GM19240 (cell line): Measurements from ENCODE around the gene NT5DC3.

Source experiments
- DNase-seq: peaks from one replicate; pipeline ENCODE4 v3.0.0; 2011; ENCODE audit warnings: low spot score; ENCODE audit not compliant: insufficient read length

The NT5DC3 gene

DNA sequence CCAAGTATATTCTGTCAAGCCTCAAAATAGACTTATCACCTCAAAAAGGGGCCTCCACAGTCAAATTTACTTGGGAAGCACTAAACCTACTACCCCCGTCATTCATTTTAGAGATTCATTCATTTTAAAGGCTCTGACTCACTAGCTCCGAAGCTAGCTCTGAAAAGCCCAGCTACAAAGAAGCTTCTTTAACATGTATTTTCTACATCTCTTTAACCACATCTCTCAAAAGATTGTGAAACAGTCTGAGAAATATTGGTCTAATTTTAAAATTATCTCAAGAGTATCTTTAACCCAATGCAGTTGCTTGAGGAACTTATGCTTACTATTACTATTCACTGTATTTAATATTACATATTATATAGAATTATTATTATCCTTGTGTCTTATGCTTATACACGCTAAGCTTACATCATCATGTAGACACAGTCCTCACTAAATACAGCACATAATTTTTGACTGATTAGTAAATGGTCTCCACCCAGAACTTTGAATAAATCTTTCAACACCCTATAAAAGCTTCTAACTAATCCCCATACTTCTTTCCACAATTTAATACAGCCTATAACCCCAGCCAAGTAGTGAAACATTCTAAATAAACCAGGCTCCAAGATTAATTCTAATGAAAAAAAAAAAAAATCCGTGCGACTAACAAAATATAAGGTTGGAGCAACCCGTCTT is 7.8 kb downstream of the NT5DC3 start:
- no peak for DNase-seq

DNA sequence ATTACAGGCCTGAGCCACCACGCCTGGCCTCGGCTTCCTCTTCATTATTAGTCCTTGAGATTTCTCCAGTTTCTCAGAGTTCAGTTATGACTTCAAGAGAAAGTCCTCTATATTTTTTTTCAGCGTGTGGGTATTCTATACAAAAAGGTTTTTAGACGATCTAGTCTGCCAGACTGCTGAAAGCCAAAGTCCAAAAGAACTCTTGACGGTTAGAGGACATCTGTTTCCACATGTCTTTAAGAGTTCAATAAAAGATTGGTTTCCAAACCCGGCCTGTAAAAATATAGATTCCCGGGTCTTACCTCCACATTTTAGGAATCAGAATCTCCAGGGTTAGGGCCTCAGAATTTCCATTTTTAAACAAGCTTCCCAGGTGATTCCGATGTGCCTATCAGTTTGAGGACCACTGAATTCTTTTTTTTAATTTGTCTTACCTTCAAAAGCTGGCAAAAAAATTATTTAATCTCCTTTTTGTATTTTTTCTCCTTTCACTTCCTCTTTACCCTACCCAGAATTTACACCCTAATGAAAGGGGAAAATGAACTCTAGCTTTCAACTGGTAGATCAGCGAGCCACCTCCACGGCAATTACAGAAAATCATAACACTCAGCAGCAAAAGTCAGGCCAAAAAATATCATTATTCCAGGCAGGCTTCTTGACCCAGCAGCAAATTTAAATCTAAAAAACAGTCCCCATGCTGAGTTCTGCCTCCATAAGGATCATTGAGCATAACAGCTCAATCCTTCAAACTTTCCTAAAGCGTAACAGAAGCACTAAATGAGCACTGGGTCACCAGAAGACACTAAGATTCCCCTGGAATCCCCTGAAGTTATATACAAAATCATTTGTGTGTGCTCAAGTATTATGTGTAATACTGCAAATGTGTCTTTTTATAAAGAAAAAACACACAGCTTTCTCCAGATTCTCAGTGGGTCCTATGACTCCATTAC is 8.7 kb downstream of the NT5DC3 start:
- DNase-seq: no peak

DNA sequence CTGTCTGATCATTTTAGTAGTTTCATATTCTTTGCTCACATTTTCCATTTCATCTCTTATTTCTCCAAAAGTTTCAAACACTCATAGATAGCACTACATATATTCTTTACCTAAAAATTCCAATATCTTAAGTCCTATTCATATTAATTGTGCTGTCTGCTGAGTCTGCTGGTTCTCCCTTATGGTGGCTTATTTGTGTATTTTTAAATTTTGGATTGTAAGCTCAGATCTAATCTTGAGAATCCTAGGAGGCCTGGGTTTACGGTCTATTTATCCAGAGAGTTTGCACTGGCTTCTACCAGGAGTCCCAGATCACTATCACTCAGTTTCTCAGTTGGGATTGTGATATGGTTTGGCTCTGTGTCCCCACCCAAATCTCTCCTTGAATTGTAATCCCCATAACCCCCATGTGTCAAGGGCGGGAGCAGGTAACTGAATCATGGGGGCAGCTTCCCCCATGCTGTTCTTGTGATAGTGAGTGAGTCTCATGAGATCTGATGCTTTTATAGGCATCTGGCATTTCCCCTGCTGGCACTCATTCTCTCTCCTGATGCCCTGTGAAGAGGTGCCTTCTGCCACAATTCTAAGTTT is 10.2 kb downstream of the NT5DC3 start:
- DNase-seq: no peak

DNA sequence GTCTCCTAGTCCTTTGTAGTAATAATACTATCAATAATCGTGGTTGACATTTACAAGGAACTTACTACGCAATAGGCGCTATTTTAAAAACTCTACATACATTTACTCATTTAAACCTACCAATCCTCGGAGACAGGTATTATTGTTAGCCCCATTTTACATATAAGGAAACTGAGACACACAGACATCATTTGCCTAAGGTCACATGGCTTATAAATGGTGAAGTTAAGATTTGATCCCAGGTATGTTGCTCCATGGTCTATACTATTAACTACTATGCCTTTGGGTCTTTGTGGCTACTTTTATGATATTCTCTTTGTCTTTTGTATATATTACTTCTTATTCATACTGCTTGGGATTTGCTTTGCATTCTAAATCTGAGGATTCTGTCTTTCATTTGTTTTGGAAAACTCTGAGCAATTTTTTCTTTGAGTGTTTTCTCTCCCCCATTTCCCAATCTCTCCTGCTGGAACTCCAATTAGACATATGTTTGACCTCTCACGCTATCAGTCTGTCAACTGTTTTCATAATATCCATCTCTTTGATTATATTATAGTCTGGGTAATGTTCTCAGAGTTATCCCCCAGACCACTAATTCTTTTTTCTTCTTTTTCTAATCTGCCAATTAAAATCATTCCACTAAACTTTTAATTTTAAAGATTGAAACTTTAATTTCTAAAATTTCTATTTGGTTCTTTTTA is 10.9 kb downstream of the NT5DC3 start:
- no peak for DNase-seq

DNA sequence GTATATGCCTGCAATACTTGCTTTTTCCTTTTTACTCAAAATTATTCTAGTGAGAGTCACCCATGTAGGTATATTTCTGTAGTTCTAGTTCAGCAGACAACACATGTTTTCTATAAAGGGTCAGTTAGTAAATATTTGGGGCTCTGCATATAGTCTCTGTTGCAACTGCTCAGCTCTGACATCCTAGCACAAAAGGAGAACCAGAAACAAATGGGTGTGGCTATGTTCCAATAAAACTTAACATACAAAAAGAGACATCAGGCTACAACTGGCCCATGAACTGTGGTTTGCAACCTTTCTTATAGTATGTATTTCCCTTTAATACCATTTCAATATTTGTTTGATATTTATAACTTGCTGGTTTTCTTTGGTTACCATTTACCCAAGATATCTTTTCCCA is 11.9 kb downstream of the NT5DC3 start:
- DNase-seq: no peak

DNA sequence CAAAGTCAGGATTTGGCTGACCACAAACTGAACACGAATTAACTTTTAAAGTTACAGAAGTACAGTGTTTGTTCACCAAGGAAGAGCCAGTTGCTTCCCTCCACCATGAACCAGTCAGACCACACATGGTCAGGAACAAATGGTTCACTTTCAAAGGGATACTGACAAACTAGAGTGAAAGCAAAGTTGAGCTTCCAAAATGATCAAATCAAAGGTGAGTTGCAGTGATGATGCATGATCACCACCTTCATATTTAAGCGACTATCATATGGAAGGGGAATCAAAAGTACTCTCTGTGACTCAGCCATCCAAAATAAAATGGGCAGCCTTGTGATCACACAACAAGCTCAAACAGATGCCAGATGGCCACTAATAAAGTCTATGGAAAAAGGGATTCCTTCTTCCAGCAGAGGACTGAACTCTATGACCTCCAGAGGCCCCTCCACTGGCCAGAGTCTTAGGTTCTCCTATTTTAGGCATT is 13.1 kb downstream of the NT5DC3 start:
- DNase-seq: no peak

DNA sequence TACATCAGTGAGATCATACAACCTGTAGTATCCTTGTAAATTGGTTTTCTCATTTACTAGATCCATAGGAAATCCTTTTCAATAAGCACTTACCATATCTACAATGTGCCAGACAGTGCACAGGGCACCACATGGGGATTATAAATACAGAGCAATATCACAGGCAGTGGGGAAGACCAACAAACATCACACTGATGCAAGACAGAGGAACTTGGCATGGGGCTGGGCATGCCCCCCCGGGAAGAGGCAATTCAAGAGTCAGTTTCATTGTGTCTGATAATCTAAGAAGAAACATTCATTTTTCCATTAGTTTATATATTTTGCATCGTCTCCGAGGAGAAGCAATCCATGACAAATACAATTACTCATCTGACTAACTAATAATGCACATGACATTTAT is 16.2 kb downstream of the NT5DC3 start:
- no peak for DNase-seq

DNA sequence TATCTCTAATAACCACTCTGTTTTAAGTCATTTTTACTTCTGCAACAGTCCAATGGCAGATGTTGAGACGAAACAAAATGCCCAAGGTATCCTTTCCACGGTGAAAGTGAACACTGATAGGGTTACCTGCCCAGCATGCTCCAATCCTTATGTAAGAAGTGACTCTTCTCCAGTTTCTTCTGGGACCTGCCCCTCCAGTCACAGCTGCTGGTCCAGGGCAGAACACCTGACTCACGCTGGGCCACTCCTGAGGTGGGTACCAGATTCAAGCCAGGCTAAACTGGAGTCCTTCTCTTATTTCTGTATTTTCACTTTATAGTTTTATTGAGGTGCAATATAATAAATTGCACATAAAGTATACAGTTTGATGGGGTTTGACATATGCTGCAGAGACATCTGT is 16.7 kb downstream of the NT5DC3 start:
- DNase-seq: no peak

DNA sequence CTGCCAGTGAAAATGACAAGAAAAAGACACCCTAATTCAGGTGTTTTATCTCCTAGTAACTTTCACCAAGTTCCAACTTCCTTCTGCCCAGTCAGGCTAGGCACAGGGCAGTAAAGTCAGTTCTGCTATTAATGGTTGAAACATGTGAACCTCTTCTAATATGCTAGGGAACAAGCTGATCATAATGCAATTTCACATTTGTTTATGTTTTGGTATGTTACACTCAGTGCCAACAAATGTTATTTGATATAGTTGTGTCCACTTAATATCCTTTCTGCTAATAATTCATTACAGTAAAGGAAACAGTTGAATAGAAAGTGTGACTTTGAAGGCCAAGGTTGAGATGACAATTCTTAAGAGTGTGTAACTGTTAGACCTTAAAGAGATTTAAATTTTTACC is 17.2 kb downstream of the NT5DC3 start:
- DNase-seq: no peak

DNA sequence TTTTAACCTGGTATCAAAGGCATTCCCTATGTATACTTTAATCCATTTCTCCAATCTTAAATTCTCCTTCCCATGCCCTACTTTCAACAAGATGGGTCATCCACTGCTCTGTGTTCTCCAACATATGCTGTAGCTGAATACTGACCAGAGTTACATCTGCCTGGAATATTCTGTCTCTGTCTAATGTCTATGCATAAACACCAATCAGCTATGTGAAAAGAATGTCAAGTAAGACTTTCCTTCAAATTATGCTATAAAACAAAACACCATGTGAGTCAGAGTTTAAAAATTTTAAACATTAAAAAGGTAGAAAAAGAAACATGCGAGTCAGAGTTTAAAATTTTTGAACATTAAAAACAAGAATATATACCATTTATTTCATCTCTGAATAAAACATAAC is 19.3 kb downstream of the NT5DC3 start:
- DNase-seq: no peak

DNA sequence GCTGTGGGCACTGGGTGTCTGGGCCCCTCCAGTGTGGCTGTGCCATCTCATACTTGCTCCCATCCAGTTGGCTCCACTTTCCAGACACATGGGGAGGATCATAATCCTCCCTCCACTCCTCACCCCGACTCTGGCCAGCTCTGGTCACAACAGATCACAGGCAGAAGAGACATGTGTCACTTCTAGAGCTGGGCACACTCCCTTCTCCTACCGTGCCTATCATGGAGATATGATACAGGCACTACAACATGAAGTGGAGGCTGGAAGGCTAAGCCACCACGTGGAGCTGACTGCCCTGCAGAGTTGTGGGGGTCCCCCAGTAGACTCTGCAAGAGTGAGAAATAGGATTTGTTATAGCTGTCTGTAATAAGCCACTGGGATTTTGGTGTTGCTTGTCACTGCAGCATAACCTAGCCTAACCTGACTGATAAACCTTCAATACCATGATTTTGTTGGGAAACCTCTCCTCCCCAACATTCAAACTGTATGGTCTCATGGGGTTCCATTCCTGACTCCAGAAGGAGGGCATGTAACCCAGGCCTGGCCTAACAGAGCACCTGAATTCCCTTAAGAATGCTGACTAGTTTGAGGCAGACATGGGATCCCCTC is 20.0 kb downstream of the NT5DC3 start:
- DNase-seq: no peak

DNA sequence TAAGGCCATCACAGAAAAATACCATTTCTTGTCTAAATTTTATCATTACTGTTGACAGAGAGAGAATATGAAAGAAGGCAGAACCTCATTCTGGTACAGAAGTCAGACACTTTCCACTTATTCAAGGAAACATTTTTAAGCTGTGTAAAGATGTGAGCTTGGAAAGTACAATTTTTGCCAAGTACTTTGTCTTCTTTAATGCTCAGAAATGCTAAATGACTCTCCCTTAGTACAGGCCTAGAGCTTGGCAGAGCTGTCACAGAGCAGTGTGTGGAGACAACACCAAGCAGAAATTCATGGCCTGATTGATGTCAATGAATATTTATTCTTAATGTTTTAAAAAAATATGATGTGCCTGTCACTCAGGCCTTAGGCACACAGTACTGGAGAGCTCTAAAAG is 20.7 kb downstream of the NT5DC3 start:
- DNase-seq: no peak

DNA sequence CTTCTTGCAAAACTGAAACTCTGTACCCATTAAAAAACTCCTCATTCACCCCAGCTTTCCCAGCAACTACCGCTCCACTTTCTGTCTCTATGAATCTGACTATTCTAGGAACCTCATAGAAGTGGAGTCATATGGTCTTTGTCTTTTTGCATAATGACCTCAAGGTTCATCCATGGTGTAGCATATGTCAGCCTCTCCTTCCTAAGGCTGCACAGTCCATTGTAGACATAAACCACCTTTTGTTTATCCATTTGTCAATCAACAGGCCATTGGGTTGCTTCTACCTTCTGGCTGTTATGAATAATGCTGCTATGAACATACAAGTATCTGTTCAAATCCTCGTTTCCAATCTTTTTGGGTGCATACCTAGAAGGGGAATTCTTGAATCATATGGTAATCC is 21.1 kb downstream of the NT5DC3 start:
- DNase-seq: no peak

DNA sequence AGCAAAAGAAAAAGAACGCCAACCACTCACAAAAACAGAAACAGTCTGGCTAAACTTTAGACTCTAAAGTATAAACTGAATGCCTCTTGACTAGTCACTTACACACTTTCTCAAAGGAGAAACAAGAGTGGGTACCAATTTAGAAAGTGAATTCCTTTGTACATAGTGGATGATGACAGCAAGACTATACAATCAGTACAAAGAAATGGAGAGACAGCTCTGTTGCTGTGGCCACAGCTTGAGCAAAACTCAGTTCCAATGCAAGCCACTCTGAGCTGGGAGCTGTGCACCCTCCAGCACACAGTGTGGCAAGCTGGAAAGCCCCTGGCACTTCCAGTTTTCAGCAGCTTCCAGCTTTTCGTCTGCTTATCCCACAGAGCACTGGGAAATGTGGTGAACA is 21.7 kb downstream of the NT5DC3 start:
- DNase-seq: no peak

DNA sequence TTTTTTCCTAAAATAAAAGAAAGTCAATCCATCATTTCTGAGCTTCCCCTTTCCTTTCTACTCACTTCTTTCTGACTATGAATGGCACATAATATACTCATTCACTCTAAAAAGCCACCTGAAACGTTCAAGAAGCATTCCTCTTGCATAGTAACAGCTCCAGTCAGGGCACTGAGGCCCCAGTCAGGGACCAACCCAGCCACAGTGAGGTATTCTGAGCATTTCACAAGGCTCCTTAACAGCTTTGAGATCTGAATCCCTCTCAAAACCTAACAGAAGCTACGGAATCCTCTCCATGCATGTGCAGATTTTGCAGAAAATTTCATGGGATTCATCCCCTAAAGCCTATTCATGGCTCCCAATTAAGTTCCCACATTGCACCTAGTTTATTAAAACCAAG is 23.2 kb downstream of the NT5DC3 start:
- no peak for DNase-seq

DNA sequence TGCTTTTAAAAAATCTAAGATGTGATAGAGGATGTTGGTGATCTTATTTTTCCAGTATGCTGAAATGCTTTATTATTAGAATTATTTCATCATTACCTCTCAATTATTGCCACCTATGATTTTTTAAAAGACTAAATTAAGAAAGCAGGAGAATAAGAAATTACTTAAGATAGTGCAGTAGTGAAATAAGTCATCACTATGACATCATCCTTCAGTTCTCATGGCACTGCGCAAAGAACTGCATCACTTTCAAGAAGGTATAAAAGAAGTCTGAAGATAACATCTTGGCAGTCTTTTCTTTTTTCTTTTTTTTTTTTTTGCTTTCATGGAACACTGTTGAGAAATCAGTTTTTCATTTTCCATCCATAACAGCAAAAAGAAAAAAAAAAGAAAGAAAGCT is 24.4 kb downstream of the NT5DC3 start:
- no peak for DNase-seq

DNA sequence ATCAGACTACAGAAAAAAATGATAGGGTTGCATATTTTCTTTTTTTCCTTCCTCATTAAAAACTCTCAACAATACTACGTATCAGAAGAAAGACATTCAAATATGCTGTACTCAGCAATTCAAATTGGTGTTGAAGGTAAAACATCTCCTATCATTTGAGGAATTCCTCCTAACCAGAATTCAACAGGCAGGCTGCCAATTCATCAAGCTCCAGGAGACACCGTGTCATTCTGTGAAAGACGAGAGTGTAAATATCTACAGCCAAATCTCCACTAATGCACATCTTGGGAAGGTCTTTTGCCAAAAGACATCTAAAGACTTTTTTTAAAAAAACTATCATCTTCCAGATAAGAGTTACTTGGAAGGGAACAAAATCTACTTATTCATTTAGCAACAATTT is 26.6 kb downstream of the NT5DC3 start:
- no peak for DNase-seq

DNA sequence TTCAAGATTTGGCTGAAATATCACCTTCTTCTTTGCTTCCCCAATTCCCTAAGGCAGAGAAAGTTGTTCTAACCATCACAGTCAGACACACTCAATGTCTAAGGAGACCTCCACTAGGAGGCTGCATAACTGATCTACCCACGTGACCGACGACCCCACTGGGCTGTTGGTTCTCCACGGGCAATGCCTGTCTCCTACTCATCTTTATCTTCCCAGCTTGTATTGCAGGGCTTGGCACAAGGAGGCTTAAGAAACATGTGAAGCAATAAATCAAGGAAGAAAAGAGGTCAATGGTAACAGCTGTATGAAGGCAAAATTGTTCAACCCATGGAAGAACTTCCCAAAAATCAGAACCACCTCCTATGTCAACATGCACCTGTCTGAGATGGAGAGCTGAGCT is 27.1 kb downstream of the NT5DC3 start:
- no peak for DNase-seq

DNA sequence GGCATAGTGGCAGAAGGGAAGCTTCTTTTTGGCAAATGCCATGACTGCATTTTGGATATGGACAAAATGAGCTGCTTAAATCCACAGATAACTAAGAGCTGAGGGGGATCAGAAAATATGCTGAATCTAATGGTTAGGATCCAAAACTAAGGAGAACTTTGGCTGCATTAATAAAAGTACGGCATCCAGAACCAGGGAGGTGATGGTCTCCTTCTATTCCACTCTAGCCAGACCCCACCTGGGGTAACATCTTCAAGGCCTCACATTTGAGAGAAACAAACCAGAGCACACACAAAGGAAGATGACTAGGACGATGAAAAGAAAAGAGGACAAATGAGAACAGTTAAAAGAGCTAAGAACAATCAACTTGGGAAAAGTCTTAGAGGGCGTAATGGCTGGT is 27.6 kb downstream of the NT5DC3 start:
- no peak for DNase-seq

DNA sequence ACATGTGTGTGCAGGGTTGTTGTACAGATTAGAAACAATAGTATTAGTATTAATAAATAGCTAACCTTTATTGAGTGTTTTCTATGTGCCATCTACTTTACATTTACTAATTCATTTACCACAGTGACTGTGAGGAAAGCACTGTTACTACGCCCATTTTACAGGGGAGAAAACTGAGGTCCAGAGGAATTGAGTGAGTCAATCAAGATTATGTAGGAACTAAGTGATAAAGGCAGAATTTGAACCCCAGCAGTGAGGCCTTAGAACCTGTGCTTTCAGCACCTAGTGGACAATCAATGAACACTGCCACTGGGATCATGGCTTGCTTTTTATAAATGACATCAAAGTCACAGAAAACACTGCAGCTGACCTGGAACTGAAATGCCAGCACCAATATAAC is 28.2 kb downstream of the NT5DC3 start:
- no peak for DNase-seq

DNA sequence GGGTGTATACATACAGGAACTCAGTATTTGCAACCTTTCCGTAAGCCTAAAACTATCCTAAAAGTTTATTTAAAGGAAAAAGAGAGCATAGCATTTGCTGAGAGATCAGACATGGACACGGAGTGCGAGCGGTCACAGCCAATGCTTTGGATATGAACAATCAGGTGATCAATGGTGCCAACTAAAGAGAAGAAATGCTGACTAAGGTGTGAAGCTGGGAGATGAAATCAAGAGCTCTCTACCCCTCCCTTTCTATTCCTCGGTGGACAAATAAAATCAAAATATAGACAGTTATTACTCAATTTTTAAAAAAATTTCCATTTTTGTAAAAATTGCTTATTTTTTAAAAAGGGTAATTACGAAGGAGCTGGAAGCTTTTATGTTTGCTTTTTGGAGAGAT is 29.2 kb downstream of the NT5DC3 start:
- DNase-seq: no peak
